AG20443 (cell line): ENCODE measurements around the gene TRAK2.

ENCODE experiments used
- DNase-seq: peaks from one replicate; pipeline ENCODE4 v3.0.0; 2012; ENCODE audit warnings: low spot score, mixed read lengths

TRAK2 gene

GRCh38 chr2:201362396-201362795, 88.9 kb downstream of the TRAK2 start:
- DNase-seq: no peak

- no peak for DNase-seq
These were observed 90.1 kb downstream of the TRAK2 start for GRCh38 chr2:201361078-201361733.

DNA sequence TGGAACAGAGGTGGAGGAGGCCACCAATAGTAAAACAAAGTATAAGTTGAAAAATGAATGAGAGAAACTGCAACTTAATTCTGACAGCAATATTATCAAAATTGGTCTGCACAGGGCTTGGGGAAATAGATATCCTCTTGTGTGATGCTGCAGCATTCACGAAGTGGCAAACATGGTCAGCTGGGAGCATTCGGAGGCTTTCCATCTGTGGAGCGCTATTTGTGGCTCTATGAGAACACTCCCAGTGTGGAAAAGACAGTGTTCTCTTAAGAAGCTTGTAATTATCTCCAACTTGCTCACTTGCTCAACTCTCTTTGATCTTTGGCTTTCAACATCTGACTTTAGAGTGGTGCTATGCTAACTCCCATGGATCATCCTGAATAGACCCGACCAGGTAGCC, 91.0 kb downstream of the TRAK2 start:
- DNase-seq: no peak

DNA sequence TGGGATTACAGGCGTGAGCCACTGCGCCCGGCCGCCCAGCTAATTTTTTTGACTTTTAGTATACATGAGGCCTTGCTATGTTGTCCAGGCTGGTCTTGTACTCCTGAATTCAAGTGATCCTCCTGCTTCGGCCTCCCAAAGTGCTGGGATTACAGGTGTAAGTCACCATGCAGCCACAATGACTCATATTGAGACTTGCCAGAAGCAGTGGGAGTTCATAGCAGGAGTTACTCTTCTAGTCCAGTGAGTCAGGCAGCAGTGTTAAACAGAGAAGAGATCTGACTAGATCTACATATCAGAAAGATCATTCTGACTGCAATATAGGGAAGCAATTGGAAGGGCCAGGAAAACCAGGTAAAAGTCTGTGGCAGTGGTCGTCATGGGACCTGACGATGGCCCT, 92.6 kb downstream of the TRAK2 start:
- no peak for DNase-seq

DNA sequence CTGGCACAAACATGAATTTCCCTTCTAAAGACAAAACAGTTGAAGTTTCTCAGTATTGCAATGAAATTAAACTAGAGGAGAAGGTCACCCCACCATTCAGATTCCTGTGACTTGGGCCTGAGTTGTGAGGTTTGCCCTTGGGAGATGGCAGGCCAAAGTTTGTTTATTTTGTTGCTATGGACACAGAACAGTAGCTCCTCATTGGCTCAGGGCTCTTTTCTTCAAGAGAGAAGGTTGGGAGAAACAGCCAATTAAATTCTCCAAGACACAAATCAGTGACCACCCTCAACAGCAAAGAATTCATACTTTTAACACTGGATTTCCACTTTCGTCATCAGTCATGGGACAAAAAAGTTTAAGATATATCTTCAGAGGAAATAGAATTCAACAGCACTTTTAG, 94.0 kb downstream of the TRAK2 start, which contains the start of gene FLACC1:
FLACC1 (minus strand) TSS at position 125 of the 400 bp plus-strand sequence. CDS start 5,941 bp downstream, outside the sequence.
- peak; percentile 64 for DNase-seq

- DNase-seq: no peak
These were observed 98.1 kb downstream of the TRAK2 start for GRCh38 chr2:201353116-201353515.

- no peak for DNase-seq
These were observed 100.4 kb downstream of the TRAK2 start for GRCh38 chr2:201350879-201351278.

- no peak for DNase-seq
These were observed 101.7 kb downstream of the TRAK2 start for GRCh38 chr2:201349601-201350000.

DNA sequence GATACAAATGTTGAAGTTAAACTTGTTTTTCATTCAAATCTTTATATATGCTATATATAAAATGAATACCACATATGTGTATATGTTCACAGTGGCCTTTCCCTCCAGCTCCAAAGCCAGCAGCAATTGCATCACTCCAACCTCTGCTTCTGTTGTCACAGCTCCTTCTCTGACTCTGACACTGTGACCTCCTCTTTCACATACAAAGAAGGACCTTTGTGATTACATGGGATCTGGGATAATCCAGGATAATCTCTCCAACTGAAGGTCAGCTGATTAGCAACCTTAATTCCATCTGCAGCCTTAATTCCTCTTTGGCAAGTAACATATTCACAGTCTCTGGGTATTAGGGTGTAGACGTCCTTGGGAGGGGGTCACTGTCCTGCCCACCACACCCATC, 102.5 kb downstream of the TRAK2 start:
- no peak for DNase-seq

DNA sequence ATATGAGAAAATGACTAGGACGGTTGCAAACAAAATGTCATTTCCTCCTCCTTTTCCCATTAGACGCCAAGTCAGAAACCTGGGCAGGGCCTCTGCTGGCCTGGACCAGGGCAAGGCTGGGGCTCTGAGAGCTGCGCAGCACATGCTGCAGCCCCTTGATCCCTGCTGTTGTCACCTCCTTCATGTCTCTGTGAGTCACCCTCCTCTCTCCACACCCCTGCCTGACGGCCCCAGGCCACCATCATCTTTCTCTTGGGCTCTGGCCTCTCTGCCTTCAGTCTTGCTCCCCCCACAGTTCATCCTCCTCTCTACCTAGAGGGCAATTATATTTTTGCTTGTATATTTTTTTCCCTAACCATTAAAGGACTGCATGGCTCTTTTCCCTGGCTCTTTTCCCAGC, 104.1 kb downstream of the TRAK2 start:
- no peak for DNase-seq

GRCh38 chr2:201345625-201346213, 105.5 kb downstream of the TRAK2 start:
- no peak for DNase-seq

DNA sequence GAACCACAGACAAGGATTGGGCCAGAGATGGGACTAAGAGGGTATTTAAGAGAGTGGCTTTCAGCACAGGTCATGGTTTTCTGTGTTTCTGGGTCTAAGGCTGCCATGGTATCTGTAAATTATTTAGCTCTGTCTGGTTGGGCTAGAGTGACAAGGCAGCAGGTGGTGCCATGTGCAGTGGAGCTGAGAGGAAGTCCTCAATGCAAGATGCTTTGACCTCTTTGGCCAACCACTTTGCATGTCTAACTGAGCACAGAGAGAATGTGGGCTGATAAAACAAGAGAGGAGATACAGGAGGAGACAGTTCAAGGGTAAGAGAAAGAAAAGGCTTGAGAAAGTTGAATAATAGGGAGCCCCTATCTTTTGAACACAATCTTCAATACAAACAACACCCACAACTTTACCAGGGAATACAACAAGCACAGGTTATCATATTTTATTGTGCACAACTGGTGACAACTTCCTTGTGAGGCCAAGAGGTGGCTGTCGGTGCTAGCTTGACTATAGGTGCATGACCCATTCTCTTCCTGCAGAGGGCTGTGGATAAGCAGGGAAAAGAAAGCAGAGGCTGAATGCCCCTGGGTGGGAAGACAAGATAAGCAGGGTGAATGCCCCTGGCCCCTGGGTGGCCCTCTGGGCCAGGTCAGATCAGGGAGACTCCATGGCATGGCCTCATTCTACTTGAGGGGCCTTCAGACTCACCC, 106.4 kb downstream of the TRAK2 start:
- no peak for DNase-seq

GRCh38 chr2:201343559-201343958, 107.7 kb downstream of the TRAK2 start:
- no peak for DNase-seq

GRCh38 chr2:201342923-201343322, 108.3 kb downstream of the TRAK2 start:
- DNase-seq: no peak

GRCh38 chr2:201329409-201329808, 121.8 kb downstream of the TRAK2 start:
- no peak for DNase-seq

GRCh38 chr2:201327678-201328077, 123.6 kb downstream of the TRAK2 start:
- no peak for DNase-seq
